ENCODE data around the gene EXD2.

- TF ChIP-seq EP300 (IDR thresholded peaks at IDR 0.05) (no peak), POLR2AphosphoS5 (IDR thresholded peaks at IDR 0.05) (no peak)
- TF ChIP-seq, protein P1, sequence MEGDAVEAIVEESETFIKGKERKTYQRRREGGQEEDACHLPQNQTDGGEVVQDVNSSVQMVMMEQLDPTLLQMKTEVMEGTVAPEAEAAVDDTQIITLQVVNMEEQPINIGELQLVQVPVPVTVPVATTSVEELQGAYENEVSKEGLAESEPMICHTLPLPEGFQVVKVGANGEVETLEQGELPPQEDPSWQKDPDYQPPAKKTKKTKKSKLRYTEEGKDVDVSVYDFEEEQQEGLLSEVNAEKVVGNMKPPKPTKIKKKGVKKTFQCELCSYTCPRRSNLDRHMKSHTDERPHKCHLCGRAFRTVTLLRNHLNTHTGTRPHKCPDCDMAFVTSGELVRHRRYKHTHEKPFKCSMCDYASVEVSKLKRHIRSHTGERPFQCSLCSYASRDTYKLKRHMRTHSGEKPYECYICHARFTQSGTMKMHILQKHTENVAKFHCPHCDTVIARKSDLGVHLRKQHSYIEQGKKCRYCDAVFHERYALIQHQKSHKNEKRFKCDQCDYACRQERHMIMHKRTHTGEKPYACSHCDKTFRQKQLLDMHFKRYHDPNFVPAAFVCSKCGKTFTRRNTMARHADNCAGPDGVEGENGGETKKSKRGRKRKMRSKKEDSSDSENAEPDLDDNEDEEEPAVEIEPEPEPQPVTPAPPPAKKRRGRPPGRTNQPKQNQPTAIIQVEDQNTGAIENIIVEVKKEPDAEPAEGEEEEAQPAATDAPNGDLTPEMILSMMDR (IDR thresholded peaks at IDR 0.05): no peak
Observed at GRCh38 chr14:69149461-69150244, 41.6 kb upstream of the EXD2 start.

Data from stomach (tissue), 4 donors.